Left hindlimb (tissue), 1 donor: ENCODE measurements around the gene COL4A1.

Source experiments
- DNase-seq: peaks from one replicate; pipeline ENCODE4 v3.0.0-alpha.2; 2018

COL4A1 gene

GRCh38 chr13:110212529-110212928 lies 94.4 kb downstream of the COL4A1 start:
- DNase-seq: no peak

- no peak for DNase-seq
Measured at GRCh38 chr13:110211735-110212134, 95.2 kb downstream of the COL4A1 start.

- no peak for DNase-seq
Measured at GRCh38 chr13:110211046-110211445, 95.9 kb downstream of the COL4A1 start.

GRCh38 chr13:110210604-110210985 lies 96.4 kb downstream of the COL4A1 start:
- DNase-seq: no peak

- DNase-seq: no peak
Measured at GRCh38 chr13:110209950-110210603, 96.9 kb downstream of the COL4A1 start.

GRCh38 chr13:110208116-110208515 lies 98.8 kb downstream of the COL4A1 start:
- DNase-seq: no peak

- no peak for DNase-seq
Measured at GRCh38 chr13:110206996-110207395, 100.0 kb downstream of the COL4A1 start.

GRCh38 chr13:110206185-110206584 lies 100.8 kb downstream of the COL4A1 start:
- no peak for DNase-seq

- DNase-seq: no peak
Measured at GRCh38 chr13:110201114-110201513, 105.8 kb downstream of the COL4A1 start.

- DNase-seq: no peak
Measured at GRCh38 chr13:110200276-110200870, 106.6 kb downstream of the COL4A1 start.

GRCh38 chr13:110199046-110199831 lies 107.7 kb downstream of the COL4A1 start:
- DNase-seq: no peak

- no peak for DNase-seq
Measured at GRCh38 chr13:110197471-110197870, 109.5 kb downstream of the COL4A1 start.

- DNase-seq: no peak
Measured at GRCh38 chr13:110197026-110197425, 109.9 kb downstream of the COL4A1 start.

- no peak for DNase-seq
Measured at GRCh38 chr13:110195547-110196485, 111.1 kb downstream of the COL4A1 start.

- no peak for DNase-seq
Measured at GRCh38 chr13:110194451-110194850, 112.5 kb downstream of the COL4A1 start.

- DNase-seq: no peak
Measured at GRCh38 chr13:110193491-110193890, 113.5 kb downstream of the COL4A1 start.

GRCh38 chr13:110192472-110192871 lies 114.5 kb downstream of the COL4A1 start:
- DNase-seq: no peak

- DNase-seq: no peak
Measured at GRCh38 chr13:110187641-110188161, 119.3 kb downstream of the COL4A1 start.

GRCh38 chr13:110186231-110186855 lies 120.6 kb downstream of the COL4A1 start:
- DNase-seq: no peak

GRCh38 chr13:110185696-110186095 lies 121.3 kb downstream of the COL4A1 start:
- DNase-seq: no peak

GRCh38 chr13:110183910-110184309 lies 123.0 kb downstream of the COL4A1 start:
- no peak for DNase-seq

GRCh38 chr13:110182461-110182860 lies 124.5 kb downstream of the COL4A1 start:
- DNase-seq: no peak
